ENCODE results near the gene PAEP.

PAEP gene

GRCh38 chr9:135551456-135551855 is 10.1 kb upstream of the PAEP start:
- no peak for DNase-seq

GRCh38 chr9:135552021-135552697 is 9.4 kb upstream of the PAEP start:
- no peak for DNase-seq

GRCh38 chr9:135552698-135553171 is 8.8 kb upstream of the PAEP start:
- no peak for DNase-seq

- no peak for DNase-seq
These were observed 6.8 kb upstream of the PAEP start for GRCh38 chr9:135554718-135555117.

GRCh38 chr9:135555203-135555602 is 6.4 kb upstream of the PAEP start:
- DNase-seq, result no peak

GRCh38 chr9:135555910-135556309 is 5.6 kb upstream of the PAEP start:
- DNase-seq, result no peak

GRCh38 chr9:135559606-135560005 is 1.9 kb upstream of the PAEP start:
- no peak for DNase-seq

- DNase-seq, result no peak
These were observed 734 bp downstream of the PAEP start for GRCh38 chr9:135562235-135562745.

- no peak for DNase-seq
These were observed 1.5 kb downstream of the PAEP start for GRCh38 chr9:135563039-135563476.

GRCh38 chr9:135563858-135564257 is 2.3 kb downstream of the PAEP start:
- no peak for DNase-seq

GRCh38 chr9:135565141-135565628 is 3.6 kb downstream of the PAEP start:
- no peak for DNase-seq

GRCh38 chr9:135565636-135566035 is 4.1 kb downstream of the PAEP start:
- no peak for DNase-seq

GRCh38 chr9:135566552-135566951 is 5.0 kb downstream of the PAEP start:
- no peak for DNase-seq

GRCh38 chr9:135567311-135567710 is 5.8 kb downstream of the PAEP start:
- DNase-seq, result no peak

- DNase-seq, result no peak
These were observed 6.5 kb downstream of the PAEP start for GRCh38 chr9:135568026-135568425.

- DNase-seq, result no peak
These were observed 8.9 kb downstream of the PAEP start for GRCh38 chr9:135570456-135570855.

GRCh38 chr9:135572233-135572632 is 10.7 kb downstream of the PAEP start:
- DNase-seq, result no peak

GRCh38 chr9:135573124-135573523 is 11.6 kb downstream of the PAEP start:
- DNase-seq, result no peak

GRCh38 chr9:135574331-135574730 is 12.8 kb downstream of the PAEP start:
- no peak for DNase-seq

- DNase-seq, result no peak
These were observed 13.4 kb downstream of the PAEP start for GRCh38 chr9:135574943-135575342.

GRCh38 chr9:135575995-135576631 is 14.6 kb downstream of the PAEP start:
- no peak for DNase-seq

GRCh38 chr9:135577256-135577655 is 15.7 kb downstream of the PAEP start:
- DNase-seq, result no peak

GRCh38 chr9:135579356-135579755 is 17.8 kb downstream of the PAEP start:
- no peak for DNase-seq

Data from NCI-H2171 treated with DMSO at 0.1 percent for 48 hours (cell line).